NCI-H2196 treated with DMSO at 0.1 percent for 48 hours (cell line): ENCODE data around the gene SH3BP4.

Experiments
- DNase-seq: peaks from one replicate; lab custom pipeline; 2025; ENCODE audit not compliant: unreplicated experiment; lab: John Stamatoyannopoulos, UW

Gene SH3BP4

GRCh38 chr2:234997389-234997788 is 45.6 kb downstream of the SH3BP4 start:
- no peak for DNase-seq

GRCh38 chr2:234998404-234999211 is 46.8 kb downstream of the SH3BP4 start:
- no peak for DNase-seq

- no peak for DNase-seq
Observed at GRCh38 chr2:234999740-235000425, 48.1 kb downstream of the SH3BP4 start.

GRCh38 chr2:235000426-235001236 is 48.8 kb downstream of the SH3BP4 start:
- no peak for DNase-seq

GRCh38 chr2:235001237-235002133 is 49.7 kb downstream of the SH3BP4 start:
- DNase-seq = no peak

GRCh38 chr2:235002198-235003095 is 50.6 kb downstream of the SH3BP4 start:
- no peak for DNase-seq

GRCh38 chr2:235003096-235003775 is 51.4 kb downstream of the SH3BP4 start:
- no peak for DNase-seq

- DNase-seq = no peak
Observed at GRCh38 chr2:235004329-235004903, 52.6 kb downstream of the SH3BP4 start.

- no peak for DNase-seq
Observed at GRCh38 chr2:235005023-235005422, 53.2 kb downstream of the SH3BP4 start.

GRCh38 chr2:235005603-235006259 is 53.9 kb downstream of the SH3BP4 start:
- peak; percentile 84 for DNase-seq

- no peak for DNase-seq
Observed at GRCh38 chr2:235006461-235006860, 54.6 kb downstream of the SH3BP4 start.

GRCh38 chr2:235006986-235007385 is 55.2 kb downstream of the SH3BP4 start:
- no peak for DNase-seq

GRCh38 chr2:235007664-235008457 is 56.0 kb downstream of the SH3BP4 start:
- no peak for DNase-seq

GRCh38 chr2:235008584-235009044 is 56.8 kb downstream of the SH3BP4 start:
- DNase-seq = peak; percentile 39

GRCh38 chr2:235009081-235009480 is 57.3 kb downstream of the SH3BP4 start:
- DNase-seq = no peak

GRCh38 chr2:235010117-235010714 is 58.4 kb downstream of the SH3BP4 start:
- DNase-seq = no peak

GRCh38 chr2:235011607-235011928 is 59.8 kb downstream of the SH3BP4 start:
- no peak for DNase-seq
